Mesothelial cell of epicardium (in vitro differentiated cells): ENCODE results near the gene VENTX. TPM values are rescaled to one million over a fixed set of nuclear protein-coding genes. Genes with fewer than 3 reads are reported as not detected.

ENCODE experiments used
- DNase-seq, 2 experiments: peaks; one replicate each; pipeline ENCODE4 v3.0.0; 2021; ENCODE audit warnings: low spot score in 2 of 2; ENCODE audit not compliant: unreplicated experiment in 2 of 2
- H3K27ac Mint-ChIP-seq: 2 replicates; pipeline ENCODE4 v1.8.0; 2021; ENCODE audit warnings: mixed read lengths
- H3K27me3 Mint-ChIP-seq: 2 replicates; pipeline ENCODE4 v1.8.0; 2021; ENCODE audit warnings: low read depth, mixed read lengths
- H3K36me3 Mint-ChIP-seq: 2 replicates; pipeline ENCODE4 v1.8.0; 2021; ENCODE audit warnings: mixed read lengths
- H3K4me1 Mint-ChIP-seq: 2 replicates; pipeline ENCODE4 v1.8.0; 2021; ENCODE audit warnings: mixed read lengths
- H3K4me3 Mint-ChIP-seq: 2 replicates; pipeline ENCODE4 v1.8.0; 2021; ENCODE audit warnings: mild to moderate bottlenecking, moderate library complexity, mixed read lengths
- H3K9me3 Mint-ChIP-seq: 2 replicates; pipeline ENCODE4 v1.8.0; 2021; ENCODE audit warnings: mixed read lengths
- CTCF ChIP-seq: fragments of 200-600 bp; sonication (generic); IDR thresholded peaks from one replicate; pipeline ENCODE4 v1.5.0; 2021; ENCODE audit warnings: antibody characterized with exemption; ENCODE audit not compliant: unreplicated experiment
- total RNA-seq: library from RNA; stranded (reverse); gene quantifications from 3 replicates; pipeline ENCODE4 v1.2.1, GENCODE V29; 2021

Gene VENTX
- total RNA-seq, 1 donor from 2014 or later = 0.09 TPM

GRCh38 chr10:133199992-133200611 is 37.6 kb upstream of the VENTX start:
- Mint-ChIP-seq H3K4me3 (no peak overlapping the region), H3K36me3 (peaks cover 3% of the 10 kb centered on the region), H3K27me3 (no peaks in the 10 kb centered on the region), H3K4me1 (peaks cover 4% of the 10 kb centered on the region), H3K27ac (no peak overlapping the region), H3K9me3 (no peaks in the 10 kb centered on the region)
- no peak for TF ChIP-seq CTCF
- peak in 1 of 2 experiments; percentile 14 for DNase-seq

DNA sequence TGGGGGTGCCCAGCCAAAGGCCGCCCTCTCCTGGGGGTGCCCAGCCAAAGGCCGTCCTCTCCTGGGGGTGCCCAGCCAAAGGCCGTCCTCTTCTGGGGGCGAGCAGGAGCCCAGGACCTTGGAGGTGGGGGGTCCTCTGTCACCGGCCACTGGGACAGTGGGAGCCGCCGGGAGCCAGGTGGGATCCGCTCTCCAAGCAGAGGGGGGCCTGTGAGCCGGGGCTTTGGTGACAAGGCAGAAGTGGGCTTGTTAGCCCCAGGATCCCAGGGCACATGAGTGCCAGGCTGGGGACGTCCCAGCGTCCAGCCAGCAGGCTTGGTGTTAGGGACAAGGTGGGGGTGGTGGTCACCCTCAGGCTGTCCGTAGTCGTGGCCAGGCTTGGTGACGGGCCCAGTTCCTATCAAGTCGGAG is 37.0 kb upstream of the VENTX start:
- Mint-ChIP-seq H3K4me1 (peaks cover 4% of the 10 kb centered on the region), H3K27me3 (no peaks in the 10 kb centered on the region), H3K9me3 (no peaks in the 10 kb centered on the region), H3K27ac (no peak overlapping the region), H3K36me3 (peaks cover 3% of the 10 kb centered on the region), H3K4me3 (no peak overlapping the region)
- peak in 1 of 2 experiments; percentile 8 for DNase-seq
- TF ChIP-seq CTCF = no peak

DNA sequence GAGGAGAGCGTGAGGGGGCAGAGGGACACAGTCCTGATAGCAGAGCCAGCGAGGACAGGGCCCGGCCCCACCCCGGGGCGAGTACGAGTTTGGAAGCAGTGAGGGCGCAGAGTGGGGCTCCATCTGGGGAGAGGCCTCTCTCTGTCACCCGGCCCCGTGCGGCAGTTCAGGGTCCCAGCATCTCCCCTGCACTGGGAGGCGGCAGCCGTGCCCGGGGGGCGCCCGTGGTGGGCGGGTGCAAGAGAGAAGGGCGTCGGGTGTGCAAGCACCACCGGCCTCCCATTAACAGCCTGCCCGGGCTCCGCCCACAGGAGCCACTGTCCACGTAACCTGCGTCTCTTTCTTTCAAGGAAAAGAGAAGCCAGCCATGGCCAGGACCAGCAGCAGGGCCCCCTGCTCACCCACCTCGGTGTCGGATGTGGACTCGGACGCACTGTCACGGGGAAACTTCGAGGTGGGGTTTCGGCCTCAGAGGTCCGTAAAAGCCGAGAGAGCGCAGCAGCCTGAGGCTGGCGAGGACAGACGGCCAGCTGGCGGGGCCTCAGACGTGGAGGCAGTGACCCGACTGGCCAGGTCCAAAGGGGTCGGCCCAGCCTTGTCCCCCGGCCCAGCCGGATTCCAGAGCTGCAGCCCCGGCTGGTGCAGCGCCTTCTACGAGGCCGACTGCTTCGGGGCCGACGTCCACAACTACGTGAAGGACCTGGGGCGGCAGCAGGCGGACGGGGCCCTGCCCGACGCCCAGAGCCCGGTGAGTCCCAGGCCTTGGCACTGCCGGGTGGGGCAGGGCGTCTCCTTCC is 36.3 kb upstream of the VENTX start:
- Mint-ChIP-seq H3K4me3 (no peak overlapping the region), H3K4me1 (peaks cover 2% of the 10 kb centered on the region), H3K36me3 (peaks cover 3% of the 10 kb centered on the region), H3K27ac (no peak overlapping the region), H3K27me3 (no peaks in the 10 kb centered on the region), H3K9me3 (no peaks in the 10 kb centered on the region)
- no peak for TF ChIP-seq CTCF
- no peak for DNase-seq

GRCh38 chr10:133201948-133202725 is 35.5 kb upstream of the VENTX start:
- TF ChIP-seq CTCF = no peak
- Mint-ChIP-seq H3K27ac (no peak overlapping the region), H3K9me3 (no peaks in the 10 kb centered on the region), H3K27me3 (no peaks in the 10 kb centered on the region), H3K4me3 (no peak overlapping the region), H3K4me1 (no peaks in the 10 kb centered on the region), H3K36me3 (peaks cover 3% of the 10 kb centered on the region)
- DNase-seq = no peak

DNA sequence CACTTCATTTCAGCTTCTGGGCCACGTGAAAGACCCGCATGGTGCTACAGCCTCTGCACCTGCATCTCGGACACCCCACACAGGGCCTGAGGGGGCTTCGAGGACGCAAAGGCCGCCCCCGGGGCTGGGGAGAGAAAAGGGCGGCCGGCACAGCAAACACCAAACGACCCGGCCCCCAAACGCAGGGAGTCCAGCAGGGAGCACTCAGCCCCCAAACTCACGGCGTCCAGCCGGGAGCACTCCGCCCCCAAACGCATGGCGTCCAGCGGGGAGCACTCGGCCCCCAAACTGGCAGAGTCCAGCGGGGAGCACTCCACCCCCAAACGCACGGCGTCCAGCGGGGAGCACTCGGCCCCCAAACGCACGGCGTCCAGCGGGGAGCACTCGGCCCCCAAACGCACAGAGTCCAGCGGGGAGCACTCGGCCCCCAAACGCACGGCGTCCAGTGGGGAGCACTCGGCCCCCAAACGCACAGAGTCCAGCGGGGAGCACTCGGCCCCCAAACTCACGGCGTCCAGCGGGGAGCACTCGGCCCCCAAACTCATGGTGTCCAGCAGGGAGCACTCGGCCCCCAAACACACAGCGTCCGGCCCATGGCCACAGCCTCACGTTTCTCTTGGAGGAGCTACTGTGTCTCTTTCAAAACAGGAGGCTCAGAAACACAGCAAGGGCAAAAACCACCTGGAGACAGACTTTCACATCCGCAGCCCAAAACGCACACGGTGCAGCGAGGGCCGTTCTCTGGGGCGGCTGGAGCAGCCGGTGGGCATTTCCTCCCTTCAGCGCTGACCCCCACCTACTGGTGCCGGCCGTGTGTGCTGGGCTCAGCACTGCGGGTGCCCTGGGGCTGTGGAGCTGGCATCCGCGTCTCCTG is 34.6 kb upstream of the VENTX start:
- Mint-ChIP-seq H3K36me3 (peaks cover 3% of the 10 kb centered on the region), H3K27ac (no peak overlapping the region), H3K4me3 (no peak overlapping the region), H3K4me1 (no peaks in the 10 kb centered on the region), H3K27me3 (no peaks in the 10 kb centered on the region), H3K9me3 (no peaks in the 10 kb centered on the region)
- DNase-seq = no peak
- no peak for TF ChIP-seq CTCF
